Tibial nerve (tissue), 3 donors: ENCODE data around the gene FKBP8.

Source experiments
- POLR2A ChIP-seq, 2 donors: fragments of 450-650 bp; IDR thresholded peaks; one replicate each; pipeline ENCODE4 v1.6.1; 2017; ENCODE audit warnings: antibody characterized with exemption in 2 of 2, mild to moderate bottlenecking in 2 of 2, moderate library complexity in 2 of 2
- TF ChIP-seq, protein P1 (sequence below), 5 experiments: fragments of 200-600 bp in 3 of 5; fragments of 450-650 bp in 2 of 5; sonication (generic) in 3 of 5; IDR thresholded peaks; one replicate each; pipeline ENCODE4 v1.5.1; 2016 to 2019; ENCODE audit warnings: antibody characterized with exemption in 5 of 5, mild to moderate bottlenecking in 3 of 5, moderate library complexity in 2 of 5

DNA sequence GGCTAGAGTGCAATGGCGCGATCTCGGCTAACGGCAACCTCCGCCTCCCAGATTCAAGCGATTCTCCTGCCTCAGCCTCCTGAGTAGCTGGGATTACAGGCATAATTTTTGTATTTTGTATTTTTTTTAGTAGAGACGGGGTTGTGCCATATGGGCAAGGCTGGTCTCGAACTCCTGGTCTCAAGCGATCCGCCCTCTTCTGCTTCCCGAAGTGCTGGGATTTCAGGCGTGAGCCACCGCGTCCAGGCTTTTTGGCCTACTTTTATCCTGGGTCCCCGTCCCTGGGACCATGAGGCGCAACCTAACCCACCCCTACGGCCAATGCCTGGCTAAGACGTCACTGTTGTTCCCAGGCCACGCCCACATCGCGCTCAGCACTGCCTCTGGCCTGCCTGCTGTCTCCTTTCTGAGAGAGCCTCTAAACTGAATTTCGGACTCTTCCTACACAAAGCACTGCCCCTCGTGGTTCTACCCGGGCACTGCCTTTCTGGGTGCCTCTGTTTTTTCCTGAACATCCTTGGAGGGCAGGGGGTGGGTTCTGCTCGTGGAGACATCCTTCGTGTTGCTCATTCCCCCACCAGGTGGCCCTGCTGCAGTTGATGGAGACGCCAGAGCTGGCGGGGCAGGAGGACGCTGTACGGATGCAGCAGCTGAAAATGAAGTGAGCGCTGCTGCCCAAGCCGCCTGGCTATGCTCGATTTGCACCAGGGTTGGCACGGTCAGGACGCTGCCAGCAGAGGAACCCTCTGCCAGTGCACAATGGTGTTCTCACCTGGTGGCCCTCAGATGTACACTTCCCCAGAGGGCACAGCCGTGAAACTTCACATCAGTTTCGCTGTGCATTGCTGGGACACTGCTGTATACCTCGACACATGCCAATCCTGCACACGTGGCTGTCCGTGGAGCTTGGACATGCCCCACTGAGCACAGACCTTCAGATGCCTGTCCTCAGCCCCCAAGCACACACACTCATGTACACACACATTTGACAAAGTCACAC, 47.2 kb upstream of the FKBP8 start:
- TF ChIP-seq POLR2A (IDR thresholded peaks at IDR 0.05), result no peak
- TF ChIP-seq, protein P1, sequence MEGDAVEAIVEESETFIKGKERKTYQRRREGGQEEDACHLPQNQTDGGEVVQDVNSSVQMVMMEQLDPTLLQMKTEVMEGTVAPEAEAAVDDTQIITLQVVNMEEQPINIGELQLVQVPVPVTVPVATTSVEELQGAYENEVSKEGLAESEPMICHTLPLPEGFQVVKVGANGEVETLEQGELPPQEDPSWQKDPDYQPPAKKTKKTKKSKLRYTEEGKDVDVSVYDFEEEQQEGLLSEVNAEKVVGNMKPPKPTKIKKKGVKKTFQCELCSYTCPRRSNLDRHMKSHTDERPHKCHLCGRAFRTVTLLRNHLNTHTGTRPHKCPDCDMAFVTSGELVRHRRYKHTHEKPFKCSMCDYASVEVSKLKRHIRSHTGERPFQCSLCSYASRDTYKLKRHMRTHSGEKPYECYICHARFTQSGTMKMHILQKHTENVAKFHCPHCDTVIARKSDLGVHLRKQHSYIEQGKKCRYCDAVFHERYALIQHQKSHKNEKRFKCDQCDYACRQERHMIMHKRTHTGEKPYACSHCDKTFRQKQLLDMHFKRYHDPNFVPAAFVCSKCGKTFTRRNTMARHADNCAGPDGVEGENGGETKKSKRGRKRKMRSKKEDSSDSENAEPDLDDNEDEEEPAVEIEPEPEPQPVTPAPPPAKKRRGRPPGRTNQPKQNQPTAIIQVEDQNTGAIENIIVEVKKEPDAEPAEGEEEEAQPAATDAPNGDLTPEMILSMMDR (IDR thresholded peaks at IDR 0.05), result peak in 2 of 5 experiments; percentile 36 to 42
